Lower leg skin (tissue), 4 donors: Measurements from ENCODE around the gene IRF2. TPM values are rescaled to one million over a fixed set of nuclear protein-coding genes. Genes with fewer than 3 reads are reported as not detected.

Source experiments
- DNase-seq, 2 donors: peaks; one replicate each; pipeline ENCODE4 v3.0.0-alpha.2; 2019; ENCODE audit warnings: low spot score in 2 of 2
- H3K4me3 ChIP-seq: fragments of 200-600 bp; sonication (generic); 2 replicates; pipeline ENCODE4 v1.5.1; 2017; ENCODE audit warnings: mild to moderate bottlenecking, low read depth; ENCODE audit not compliant: poor library complexity, severe bottlenecking
- CTCF ChIP-seq, 3 donors: fragments of 450-650 bp; IDR thresholded peaks; one replicate each; pipeline ENCODE4 v1.5.1; 2016; ENCODE audit warnings: antibody characterized with exemption in 3 of 3, mild to moderate bottlenecking in 3 of 3, moderate library complexity in 2 of 3
- POLR2A ChIP-seq, 2 donors: fragments of 450-650 bp; IDR thresholded peaks; one replicate each; pipeline ENCODE4 v1.6.1; 2016 to 2017; ENCODE audit warnings: antibody characterized with exemption in 2 of 2, mild to moderate bottlenecking in 1 of 2, moderate library complexity in 1 of 2
- WGBS, 2 donors: methylation state at CpG; one replicate each; pipeline ENCODE4 v1.1.5; 2018; 5-methylcytosine and 5-hydroxymethylcytosine counted together
- intact Hi-C: fragments of 100-400 bp; cut with DNase I; formaldehyde crosslinking; loops from one replicate; pipeline ENCODE4 v1.15.0; 2023; ENCODE audit warnings: low total_unique reads
- total RNA-seq, 4 donors: library from RNA; depleted of rRNA; stranded (reverse); fragments of >200 nt; gene quantifications; one replicate each; pipeline ENCODE4 v1.1.0, GENCODE V29; 2016

The IRF2 gene
- total RNA-seq, 4 donors from 2014 or later, result 31.6 to 44.0 (median 38.4) TPM

- DNase-seq, result no peak
- intact Hi-C loops, result no loop called here
These were observed 111.1 kb downstream of the IRF2 start for GRCh38 chr4:184363258-184363657.

GRCh38 chr4:184362396-184362795 lies 112.0 kb downstream of the IRF2 start:
- no peak overlapping the region for H3K4me3 ChIP-seq
- TF ChIP-seq POLR2A (IDR thresholded peaks at IDR 0.05) (no peak), CTCF (IDR thresholded peaks at IDR 0.05) (no peak)
- intact Hi-C loops, result no loop called here
- no peak for DNase-seq
- WGBS, 2 donors, result 67 to 69% methylated on average over 4 of the region's 4 CpGs

More at GRCh38 chr4:184363258-184363657, 111.1 kb downstream of the IRF2 start:
- no peak overlapping the region for H3K4me3 ChIP-seq
- no peak for TF ChIP-seq CTCF (IDR thresholded peaks at IDR 0.05)
- whole genome bisulfite sequencing, 2 donors, result 82 to 83% methylated on average over 5 to 6 of the region's 6 CpGs

GRCh38 chr4:184361443-184361842 lies 112.9 kb downstream of the IRF2 start:
- WGBS, 2 donors, result 22 to 27% methylated on average over 3 of the region's 3 CpGs
- TF ChIP-seq POLR2A (IDR thresholded peaks at IDR 0.05) (no peak), CTCF (IDR thresholded peaks at IDR 0.05) (no peak)
- intact Hi-C loops, result no loop called here
- no peak for DNase-seq
- H3K4me3 ChIP-seq, result no peak overlapping the region

GRCh38 chr4:184359888-184360287 lies 114.5 kb downstream of the IRF2 start:
- TF ChIP-seq CTCF (IDR thresholded peaks at IDR 0.05) (no peak), POLR2A (IDR thresholded peaks at IDR 0.05) (no peak)
- WGBS, 2 donors, result 58 to 60% methylated on average over 5 of the region's 5 CpGs
- intact Hi-C loops, result no loop called here
- no peak overlapping the region for H3K4me3 ChIP-seq
- DNase-seq, result no peak

- H3K4me3 ChIP-seq, result no peak overlapping the region
- TF ChIP-seq POLR2A (IDR thresholded peaks at IDR 0.05) (no peak), CTCF (IDR thresholded peaks at IDR 0.05) (no peak)
- 82 to 86% methylated on average over 5 of the region's 5 CpGs for whole genome bisulfite sequencing, 2 donors
- DNase-seq, result no peak
- intact Hi-C loops, result no loop called here
These were observed 115.7 kb downstream of the IRF2 start for GRCh38 chr4:184358521-184359232.

- 92 to 93% methylated on average over 4 of the region's 4 CpGs for WGBS, 2 donors
These were observed 116.6 kb downstream of the IRF2 start for GRCh38 chr4:184357772-184358171.

More at GRCh38 chr4:184357772-184358171, 116.6 kb downstream of the IRF2 start:
- no peak overlapping the region for H3K4me3 ChIP-seq
- no peak for DNase-seq
- TF ChIP-seq POLR2A (IDR thresholded peaks at IDR 0.05) (no peak), CTCF (IDR thresholded peaks at IDR 0.05) (no peak)
- intact Hi-C loops, result no loop called here
